Measurements from ENCODE around the gene CR1. TPM values are rescaled to one million over a fixed set of nuclear protein-coding genes. Genes with fewer than 3 reads are reported as not detected.

Gene CR1
- total RNA-seq, 1 experiment from 2014 or later: 0.13 TPM

DNA sequence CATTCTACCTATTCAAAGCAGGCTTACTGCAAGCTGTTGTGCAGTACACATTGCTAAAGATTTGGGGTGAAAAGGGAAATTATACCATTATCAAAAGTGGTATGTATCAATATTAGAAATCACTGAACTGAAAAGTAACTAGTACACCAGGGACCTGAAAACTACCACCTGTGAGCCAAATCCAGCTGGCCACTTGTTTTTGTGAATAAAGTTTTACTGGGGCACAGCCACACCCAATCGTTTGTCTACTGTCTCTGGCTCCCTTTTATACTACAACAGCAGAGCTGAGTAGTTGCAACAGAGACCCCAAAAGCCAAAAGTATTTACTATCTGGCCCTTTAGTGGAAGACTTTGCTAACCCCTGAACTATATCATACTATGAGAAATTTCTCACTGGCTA is 135.2 kb downstream of the CR1 start:
- CTCF ChIA-PET: interaction anchor here (3.1 kb wide), 1 partner anchor 11 kb away, joined by 17 read pairs; no protein-coding TSS in a partner anchor
- Mint-ChIP-seq H3K27me3 (ENCODE audit: low read depth) (no peaks in the 10 kb centered on the region), H3K9me3 (peaks cover 4% of the 10 kb centered on the region), H3K4me1 (peaks cover 76% of the 10 kb centered on the region), H3K36me3 (peaks cover 4% of the 10 kb centered on the region), H3K27ac (peak overlapping the region; percentile 75), H3K4me3 (no peak overlapping the region)
- DNase-seq (ENCODE audit: low spot score) (no peak), ATAC-seq (peak; percentile 11; the same call in 1 of the 2 replicates)
- TF ChIP-seq ZNF423 (CRISPR knock-in tag; IDR thresholded peaks at IDR 0.05) (no peak), ZNF425 (CRISPR knock-in tag; conservative IDR thresholded peaks at IDR 0.05) (no peak), ZNF219 (CRISPR knock-in tag; IDR thresholded peaks at IDR 0.05; ENCODE audit: borderline replicate concordance) (no peak), ZNF317 (CRISPR knock-in tag; IDR thresholded peaks at IDR 0.05; ENCODE audit: borderline replicate concordance, low read depth) (no peak), ATF1 (CRISPR knock-in tag; IDR thresholded peaks at IDR 0.05) (no peak), OVOL2 (CRISPR knock-in tag; IDR thresholded peaks at IDR 0.05; ENCODE audit: borderline replicate concordance) (no peak), TEAD4 (CRISPR knock-in tag; IDR thresholded peaks at IDR 0.05) (no peak)
- TF ChIP-seq, protein P1, sequence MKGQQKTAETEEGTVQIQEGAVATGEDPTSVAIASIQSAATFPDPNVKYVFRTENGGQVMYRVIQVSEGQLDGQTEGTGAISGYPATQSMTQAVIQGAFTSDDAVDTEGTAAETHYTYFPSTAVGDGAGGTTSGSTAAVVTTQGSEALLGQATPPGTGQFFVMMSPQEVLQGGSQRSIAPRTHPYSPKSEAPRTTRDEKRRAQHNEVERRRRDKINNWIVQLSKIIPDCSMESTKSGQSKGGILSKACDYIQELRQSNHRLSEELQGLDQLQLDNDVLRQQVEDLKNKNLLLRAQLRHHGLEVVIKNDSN (CRISPR knock-in tag; IDR thresholded peaks at IDR 0.05): no peak
- TF ChIP-seq, protein P2, sequence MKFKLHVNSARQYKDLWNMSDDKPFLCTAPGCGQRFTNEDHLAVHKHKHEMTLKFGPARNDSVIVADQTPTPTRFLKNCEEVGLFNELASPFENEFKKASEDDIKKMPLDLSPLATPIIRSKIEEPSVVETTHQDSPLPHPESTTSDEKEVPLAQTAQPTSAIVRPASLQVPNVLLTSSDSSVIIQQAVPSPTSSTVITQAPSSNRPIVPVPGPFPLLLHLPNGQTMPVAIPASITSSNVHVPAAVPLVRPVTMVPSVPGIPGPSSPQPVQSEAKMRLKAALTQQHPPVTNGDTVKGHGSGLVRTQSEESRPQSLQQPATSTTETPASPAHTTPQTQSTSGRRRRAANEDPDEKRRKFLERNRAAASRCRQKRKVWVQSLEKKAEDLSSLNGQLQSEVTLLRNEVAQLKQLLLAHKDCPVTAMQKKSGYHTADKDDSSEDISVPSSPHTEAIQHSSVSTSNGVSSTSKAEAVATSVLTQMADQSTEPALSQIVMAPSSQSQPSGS (CRISPR knock-in tag; IDR thresholded peaks at IDR 0.05; ENCODE audit: borderline replicate concordance, low read depth): no peak
- TF ChIP-seq, protein P3, sequence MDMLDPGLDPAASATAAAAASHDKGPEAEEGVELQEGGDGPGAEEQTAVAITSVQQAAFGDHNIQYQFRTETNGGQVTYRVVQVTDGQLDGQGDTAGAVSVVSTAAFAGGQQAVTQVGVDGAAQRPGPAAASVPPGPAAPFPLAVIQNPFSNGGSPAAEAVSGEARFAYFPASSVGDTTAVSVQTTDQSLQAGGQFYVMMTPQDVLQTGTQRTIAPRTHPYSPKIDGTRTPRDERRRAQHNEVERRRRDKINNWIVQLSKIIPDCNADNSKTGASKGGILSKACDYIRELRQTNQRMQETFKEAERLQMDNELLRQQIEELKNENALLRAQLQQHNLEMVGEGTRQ (CRISPR knock-in tag; IDR thresholded peaks at IDR 0.05): no peak
- TF ChIP-seq, protein P4, sequence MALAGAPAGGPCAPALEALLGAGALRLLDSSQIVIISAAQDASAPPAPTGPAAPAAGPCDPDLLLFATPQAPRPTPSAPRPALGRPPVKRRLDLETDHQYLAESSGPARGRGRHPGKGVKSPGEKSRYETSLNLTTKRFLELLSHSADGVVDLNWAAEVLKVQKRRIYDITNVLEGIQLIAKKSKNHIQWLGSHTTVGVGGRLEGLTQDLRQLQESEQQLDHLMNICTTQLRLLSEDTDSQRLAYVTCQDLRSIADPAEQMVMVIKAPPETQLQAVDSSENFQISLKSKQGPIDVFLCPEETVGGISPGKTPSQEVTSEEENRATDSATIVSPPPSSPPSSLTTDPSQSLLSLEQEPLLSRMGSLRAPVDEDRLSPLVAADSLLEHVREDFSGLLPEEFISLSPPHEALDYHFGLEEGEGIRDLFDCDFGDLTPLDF (CRISPR knock-in tag; IDR thresholded peaks at IDR 0.05): no peak
- POLR2A ChIA-PET: no interaction called here

DNA sequence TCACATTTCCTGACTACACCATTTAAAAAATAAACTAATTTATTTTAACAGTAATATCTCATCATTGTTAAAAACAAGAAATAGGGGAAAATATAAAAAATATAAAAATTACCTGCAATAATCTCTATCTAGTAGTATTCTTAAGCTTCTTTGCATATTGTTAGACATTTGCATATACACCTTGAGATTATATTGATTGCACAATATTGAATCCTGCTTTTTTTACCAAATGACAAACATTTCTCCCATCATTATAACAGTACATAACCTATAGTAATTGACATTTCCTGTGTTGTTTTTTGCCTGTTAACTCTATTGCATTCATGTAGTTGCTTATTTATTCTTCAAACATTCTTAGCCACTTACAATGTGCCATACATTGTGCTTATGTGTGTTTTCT is 137.3 kb downstream of the CR1 start:
- DNase-seq (ENCODE audit: low spot score) (no peak), ATAC-seq (no peak)
- Mint-ChIP-seq H3K4me3 (0 out of 2 replicates have a peak overlapping the region, but pooled peaks have one; percentile 14), H3K27ac (peak overlapping the region; percentile 99), H3K9me3 (no peaks in the 10 kb centered on the region), H3K4me1 (peaks cover 88% of the 10 kb centered on the region), H3K36me3 (no peaks in the 10 kb centered on the region), H3K27me3 (ENCODE audit: low read depth) (no peaks in the 10 kb centered on the region)
- POLR2A ChIA-PET: no interaction called here
- TF ChIP-seq TEAD4 (CRISPR knock-in tag; IDR thresholded peaks at IDR 0.05) (no peak), PREB (CRISPR knock-in tag; IDR thresholded peaks at IDR 0.05; ENCODE audit: borderline replicate concordance) (no peak), MLX (CRISPR knock-in tag; IDR thresholded peaks at IDR 0.05) (no peak)
- TF ChIP-seq, protein P5, sequence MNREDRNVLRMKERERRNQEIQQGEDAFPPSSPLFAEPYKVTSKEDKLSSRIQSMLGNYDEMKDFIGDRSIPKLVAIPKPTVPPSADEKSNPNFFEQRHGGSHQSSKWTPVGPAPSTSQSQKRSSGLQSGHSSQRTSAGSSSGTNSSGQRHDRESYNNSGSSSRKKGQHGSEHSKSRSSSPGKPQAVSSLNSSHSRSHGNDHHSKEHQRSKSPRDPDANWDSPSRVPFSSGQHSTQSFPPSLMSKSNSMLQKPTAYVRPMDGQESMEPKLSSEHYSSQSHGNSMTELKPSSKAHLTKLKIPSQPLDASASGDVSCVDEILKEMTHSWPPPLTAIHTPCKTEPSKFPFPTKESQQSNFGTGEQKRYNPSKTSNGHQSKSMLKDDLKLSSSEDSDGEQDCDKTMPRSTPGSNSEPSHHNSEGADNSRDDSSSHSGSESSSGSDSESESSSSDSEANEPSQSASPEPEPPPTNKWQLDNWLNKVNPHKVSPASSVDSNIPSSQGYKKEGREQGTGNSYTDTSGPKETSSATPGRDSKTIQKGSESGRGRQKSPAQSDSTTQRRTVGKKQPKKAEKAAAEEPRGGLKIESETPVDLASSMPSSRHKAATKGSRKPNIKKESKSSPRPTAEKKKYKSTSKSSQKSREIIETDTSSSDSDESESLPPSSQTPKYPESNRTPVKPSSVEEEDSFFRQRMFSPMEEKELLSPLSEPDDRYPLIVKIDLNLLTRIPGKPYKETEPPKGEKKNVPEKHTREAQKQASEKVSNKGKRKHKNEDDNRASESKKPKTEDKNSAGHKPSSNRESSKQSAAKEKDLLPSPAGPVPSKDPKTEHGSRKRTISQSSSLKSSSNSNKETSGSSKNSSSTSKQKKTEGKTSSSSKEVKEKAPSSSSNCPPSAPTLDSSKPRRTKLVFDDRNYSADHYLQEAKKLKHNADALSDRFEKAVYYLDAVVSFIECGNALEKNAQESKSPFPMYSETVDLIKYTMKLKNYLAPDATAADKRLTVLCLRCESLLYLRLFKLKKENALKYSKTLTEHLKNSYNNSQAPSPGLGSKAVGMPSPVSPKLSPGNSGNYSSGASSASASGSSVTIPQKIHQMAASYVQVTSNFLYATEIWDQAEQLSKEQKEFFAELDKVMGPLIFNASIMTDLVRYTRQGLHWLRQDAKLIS (CRISPR knock-in tag; IDR thresholded peaks at IDR 0.05; ENCODE audit: borderline replicate concordance): no peak
- CTCF ChIA-PET: interaction anchor here (0.8 to 2.6 kb wide), 2 partner anchors 13 to 28 kb away, joined by 3 to 18 read pairs; no protein-coding TSS in a partner anchor

Data from WTC11 (cell line).